ENCODE measurements around the gene CTTNBP2NL. TPM values are rescaled to one million over a fixed set of nuclear protein-coding genes. Genes with fewer than 3 reads are reported as not detected.

The CTTNBP2NL gene
- total RNA-seq, 1 donor from 2014 or later, result 47.9 TPM

- TF ChIP-seq CTCF (conservative IDR thresholded peaks at IDR 0.05), result no peak
- Mint-ChIP-seq H3K27me3 (peaks cover 80% of the 10 kb centered on the region), H3K9me3 (no peaks in the 10 kb centered on the region), H3K27ac (peak overlapping the region; percentile 11), H3K4me3 (peak overlapping the region; percentile 81), H3K4me1 (ENCODE audit: unreplicated experiment) (peaks cover 21% of the 10 kb centered on the region), H3K36me3 (peaks cover 4% of the 10 kb centered on the region)
- no peak for DNase-seq (ENCODE audit: extremely low spot score, unreplicated experiment)
Observed at GRCh38 chr1:112509660-112510178, 113.7 kb downstream of the CTTNBP2NL start.

GRCh38 chr1:112510340-112510739 lies 114.3 kb downstream of the CTTNBP2NL start:
- peaks cover 79% of the 10 kb centered on the region for H3K27me3 Mint-ChIP-seq

More at GRCh38 chr1:112510340-112510739, 114.3 kb downstream of the CTTNBP2NL start:
- peak overlapping the region; percentile 11 for H3K27ac Mint-ChIP-seq
- no peak for DNase-seq (ENCODE audit: extremely low spot score, unreplicated experiment)
- H3K9me3 Mint-ChIP-seq, result no peaks in the 10 kb centered on the region
- H3K4me1 Mint-ChIP-seq (ENCODE audit: unreplicated experiment), result peaks cover 23% of the 10 kb centered on the region
- H3K4me3 Mint-ChIP-seq, result peak overlapping the region; percentile 81
- H3K36me3 Mint-ChIP-seq, result peaks cover 5% of the 10 kb centered on the region
- no peak for TF ChIP-seq CTCF (conservative IDR thresholded peaks at IDR 0.05)

Small RNAs within 50 kb of the gene (microRNA-seq; reads per million reads assigned to microRNA genes)
- gene MIR4256, result not detected

Other genes starting within 250 kb of the CTTNBP2NL start
- 2.7 and 41.0 TPM in 2 replicates for gene WNT2B, start 112.8 kb downstream of the CTTNBP2NL start, total RNA-seq (ENCODE audit: low replicate concordance)
- 17.1 and 22.0 TPM in 2 replicates for gene ST7L, start 222.9 kb downstream of the CTTNBP2NL start, total RNA-seq (ENCODE audit: low replicate concordance)
- 128 and 129 TPM in 2 replicates for gene CAPZA1, start 223.6 kb downstream of the CTTNBP2NL start, total RNA-seq (ENCODE audit: low replicate concordance)

All from type B pancreatic cell (in vitro differentiated cells).